ENCODE measurements around the gene PNKD.
"Not testable (repeated sequence)": the region's sequence is repeated elsewhere in the genome, so short reads cannot be mapped to it uniquely, and the experiment has no call there.

PNKD gene

DNA sequence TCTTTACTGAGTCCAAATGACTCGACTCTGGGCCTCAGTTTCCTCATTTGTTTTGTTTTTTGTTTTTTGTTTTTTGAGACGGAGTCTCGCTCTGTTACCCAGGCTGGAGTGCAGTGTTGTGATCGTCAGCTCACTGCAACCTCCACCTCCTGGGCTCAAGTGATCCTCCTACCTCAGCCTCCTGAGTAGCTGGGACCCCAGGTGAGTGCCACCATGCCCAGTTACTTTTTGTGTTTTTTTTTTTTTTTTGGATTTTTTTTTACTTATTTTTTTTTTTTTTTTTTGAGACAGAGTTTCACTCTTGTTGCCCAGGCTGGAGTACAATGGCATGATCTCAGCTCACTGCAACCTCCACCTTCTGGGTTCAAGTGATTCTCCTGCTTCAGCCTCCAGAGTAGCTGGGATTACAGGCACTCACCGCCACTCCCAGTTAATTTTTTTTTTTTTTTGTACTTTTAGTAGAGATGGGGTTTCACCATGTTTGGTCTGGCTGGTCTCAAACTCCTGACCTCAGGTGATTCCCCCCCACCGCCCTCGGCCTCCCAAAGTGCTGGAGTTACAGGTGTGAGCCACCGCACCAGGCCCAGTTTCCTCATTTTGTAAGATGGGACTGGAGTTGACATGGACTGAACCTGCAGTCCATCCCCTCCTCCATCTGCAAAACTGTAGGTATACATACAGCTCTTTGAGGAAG, 3.0 kb downstream of the PNKD start:
- not testable (repeated sequence) for DNase-seq (ENCODE audit: low spot score)

DNA sequence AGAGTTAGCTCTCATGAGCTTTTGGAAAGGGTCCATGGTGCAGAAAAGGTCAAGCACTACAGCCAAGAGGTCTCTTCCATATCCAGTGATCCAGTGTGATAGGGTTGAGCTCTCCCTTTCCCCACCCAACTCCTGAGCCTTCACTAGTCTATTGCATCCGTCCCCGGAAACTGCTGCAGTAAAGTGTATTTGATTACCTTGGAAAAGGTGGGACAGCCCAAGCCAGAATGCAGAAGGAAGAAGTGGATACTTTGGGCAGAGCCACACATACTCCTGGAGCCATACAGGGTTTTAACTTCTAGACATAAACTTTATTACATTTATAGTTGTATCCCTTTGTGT, 3.6 kb downstream of the PNKD start:
- DNase-seq (ENCODE audit: low spot score) = no peak

DNA sequence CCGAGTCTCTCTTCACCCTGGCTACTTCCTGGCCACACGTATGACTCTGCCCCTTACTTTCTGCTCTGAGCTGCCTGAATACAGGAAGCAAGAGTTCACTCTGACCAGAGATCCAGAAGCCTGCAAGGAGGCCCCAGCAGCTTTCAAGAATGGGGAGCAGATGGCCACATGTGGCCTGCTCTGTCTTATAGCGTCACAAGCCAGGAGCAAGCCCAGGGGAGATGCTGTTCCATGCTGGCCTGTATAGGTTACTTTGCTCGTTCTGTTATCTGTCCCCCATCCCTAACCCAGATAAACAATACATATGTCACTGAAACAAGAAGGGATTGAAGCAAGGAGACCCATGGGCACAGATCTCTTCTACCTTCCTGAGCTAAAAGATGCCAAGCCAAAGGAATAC, 4.3 kb downstream of the PNKD start:
- no peak for DNase-seq (ENCODE audit: low spot score)

DNA sequence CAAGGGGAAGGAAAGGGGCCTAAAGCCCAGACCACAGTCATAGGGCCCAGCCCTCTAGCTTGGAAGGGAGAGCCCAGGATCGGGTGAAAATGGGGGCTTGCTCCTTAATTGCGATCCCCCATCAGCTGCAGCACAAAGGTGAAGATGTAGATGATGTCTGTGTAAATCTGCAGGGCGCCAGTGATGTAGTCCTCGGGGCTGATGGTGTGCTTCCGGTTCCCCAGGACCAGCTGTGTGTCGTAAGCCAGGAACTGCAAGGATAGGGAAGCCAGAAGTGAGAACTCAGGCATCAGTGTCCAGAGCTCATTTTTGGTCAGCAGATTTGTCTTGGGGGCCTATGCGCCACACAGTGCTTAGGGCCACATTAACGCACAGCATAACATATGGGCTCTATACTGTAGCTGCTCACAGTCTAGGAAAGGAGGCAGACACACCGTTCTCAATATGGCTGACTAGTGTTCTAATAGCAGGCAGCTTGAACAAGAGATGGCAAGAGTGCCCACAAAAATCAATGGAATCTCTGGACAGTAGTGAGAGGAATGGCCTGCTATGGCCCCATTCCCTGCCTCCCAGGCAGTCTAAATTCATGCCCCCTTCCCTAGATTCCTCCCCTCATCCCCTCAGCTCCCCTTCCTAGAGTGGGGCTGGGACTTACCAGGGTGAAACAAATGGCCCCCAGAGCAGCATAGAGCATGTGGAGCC, 5.2 kb downstream of the PNKD start:
- no peak for DNase-seq (ENCODE audit: low spot score)

DNA sequence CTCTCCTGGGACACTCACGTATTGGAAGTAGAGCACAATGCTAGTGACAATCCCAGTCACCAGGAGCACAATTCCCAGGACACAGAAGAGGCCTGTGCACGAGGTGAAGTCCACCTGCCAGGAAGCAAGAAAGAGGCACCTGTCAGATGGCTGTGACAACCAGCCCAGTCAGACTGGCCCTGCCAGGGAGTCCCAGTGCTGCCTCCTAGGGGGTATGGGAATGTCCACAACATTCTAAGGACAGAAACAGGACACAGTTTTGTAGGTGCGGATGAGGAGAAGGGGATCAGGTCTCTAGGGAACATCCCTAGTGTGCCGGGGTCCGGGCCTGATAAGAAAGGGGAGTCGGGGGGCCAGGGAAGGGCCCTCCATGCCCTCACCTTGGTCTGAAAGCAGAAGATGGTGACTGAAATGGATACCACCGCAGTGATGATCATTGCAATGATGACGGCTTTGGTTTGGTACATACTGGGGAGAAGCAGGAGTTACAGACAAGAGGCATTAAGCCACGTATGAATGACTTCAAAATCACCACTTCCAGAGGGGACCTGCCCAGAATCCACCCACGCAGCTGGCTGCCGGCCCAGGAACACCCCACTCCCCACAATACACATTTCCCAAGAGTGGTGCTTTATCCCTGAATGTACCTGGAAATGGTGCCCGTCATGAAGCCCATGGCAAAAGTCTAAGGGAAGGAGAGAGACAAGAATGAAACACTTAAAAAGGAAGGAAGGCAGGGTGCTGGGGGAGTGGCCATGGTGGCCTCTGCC, 6.9 kb downstream of the PNKD start:
- DNase-seq (ENCODE audit: low spot score) = no peak

DNA sequence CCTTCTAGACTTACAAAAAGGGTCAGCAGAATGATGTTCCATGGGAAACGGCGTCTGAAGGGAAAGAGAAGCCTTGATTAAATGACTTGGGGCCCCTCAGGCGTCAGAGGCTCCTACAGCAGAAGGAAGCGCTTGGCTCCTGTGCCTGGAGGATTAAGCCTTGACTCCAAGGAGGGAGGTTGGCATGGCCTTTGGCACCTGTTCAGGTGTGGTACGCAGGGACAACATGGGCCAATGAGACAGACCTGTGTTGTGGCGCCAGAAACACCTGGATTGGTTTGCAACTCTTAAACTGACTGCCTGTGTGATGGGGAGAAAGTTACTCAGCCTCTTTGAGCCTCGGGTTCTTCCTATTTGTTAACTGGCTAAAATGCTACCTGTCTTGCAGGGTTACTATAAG, 7.6 kb downstream of the PNKD start:
- no peak for DNase-seq (ENCODE audit: low spot score)

DNA sequence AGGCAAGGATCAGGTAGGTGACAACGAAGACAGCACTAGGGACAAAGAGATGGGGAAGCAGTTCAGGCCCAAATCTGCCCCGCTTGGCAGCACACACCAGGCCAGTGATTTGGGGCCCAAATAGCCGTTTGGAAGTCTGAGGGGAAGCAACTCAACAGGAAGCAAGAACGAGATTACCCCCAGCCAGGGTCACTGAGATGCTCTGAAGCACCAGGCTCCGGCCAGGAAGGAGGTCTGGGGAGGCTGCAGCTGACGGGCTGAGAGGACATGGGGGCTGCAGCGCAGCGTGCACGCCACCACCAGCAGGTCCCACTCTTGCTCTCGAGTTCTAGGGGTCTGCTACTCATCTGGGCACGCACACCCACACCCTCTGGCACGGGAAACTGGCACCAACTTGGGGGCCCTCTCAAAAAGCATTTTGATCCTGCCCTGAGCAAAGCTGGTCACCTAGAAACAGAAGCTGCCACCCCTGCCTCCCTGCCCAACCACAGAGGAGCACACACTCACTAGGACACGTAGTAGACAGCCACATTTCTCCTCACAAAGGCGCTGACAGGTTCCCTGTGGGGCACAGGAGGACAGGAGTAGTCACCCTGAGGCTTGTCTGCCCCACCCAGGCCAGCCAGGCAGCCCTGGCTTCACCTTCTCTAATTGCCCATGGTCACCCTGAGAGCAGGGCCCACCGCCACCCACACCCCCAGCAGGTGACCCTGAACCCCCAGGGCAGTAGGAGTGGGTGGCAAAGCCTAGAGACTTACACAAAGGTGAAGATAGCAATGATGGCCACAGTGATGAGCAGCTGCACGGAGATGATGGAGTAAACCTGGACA, 8.4 kb downstream of the PNKD start:
- DNase-seq (ENCODE audit: low spot score) = no peak

DNA sequence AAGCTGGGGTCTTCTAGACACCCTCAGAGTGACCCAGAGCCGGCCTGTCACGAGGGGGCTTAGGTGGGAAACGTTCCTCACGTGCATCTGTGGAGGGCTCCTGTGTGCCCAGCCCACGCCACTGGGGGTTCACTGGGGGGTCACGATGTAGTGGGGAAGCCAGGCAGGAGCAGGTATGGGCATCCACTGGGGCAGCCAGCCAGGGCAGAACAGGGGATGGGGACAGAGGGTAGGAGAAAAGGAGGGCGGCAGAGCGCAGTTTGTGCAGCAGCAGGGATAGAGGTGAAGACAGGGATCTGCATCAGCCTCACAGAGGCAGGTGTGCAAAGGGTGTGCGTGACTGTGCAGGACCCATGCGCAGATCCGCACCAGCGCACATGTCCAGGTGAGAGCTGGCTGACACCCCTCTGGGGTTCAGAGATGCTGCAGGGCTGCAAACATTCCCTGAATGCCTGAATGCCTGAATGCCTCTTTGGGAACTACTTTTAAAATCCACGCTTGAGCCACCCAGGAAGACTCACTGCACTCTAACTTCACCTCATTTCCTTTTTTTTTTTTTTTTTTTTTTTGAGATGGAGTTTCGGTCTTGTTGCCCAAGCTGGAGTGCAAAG, 10.0 kb downstream of the PNKD start:
- no peak for DNase-seq (ENCODE audit: low spot score)

DNA sequence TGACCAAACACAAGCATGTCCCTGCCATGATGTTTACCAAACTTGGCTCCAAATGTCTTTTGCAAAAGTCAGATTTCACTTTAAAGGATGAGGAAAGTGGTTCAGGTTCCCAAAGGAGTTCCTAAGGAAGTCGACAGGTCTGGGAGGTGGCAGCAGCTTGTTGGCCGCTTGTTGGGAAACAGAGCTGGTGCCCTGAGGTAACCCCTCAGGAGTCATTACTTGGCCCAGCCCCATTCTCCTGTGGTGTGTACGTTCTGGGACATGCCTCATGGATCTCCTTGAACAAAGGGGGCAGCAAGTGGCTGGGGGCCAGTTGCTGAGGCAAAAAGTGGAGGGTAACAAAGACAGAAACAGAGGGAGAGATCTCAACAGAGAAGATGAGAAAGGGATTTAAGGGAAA, 11.1 kb downstream of the PNKD start:
- DNase-seq (ENCODE audit: low spot score) = no peak

DNA sequence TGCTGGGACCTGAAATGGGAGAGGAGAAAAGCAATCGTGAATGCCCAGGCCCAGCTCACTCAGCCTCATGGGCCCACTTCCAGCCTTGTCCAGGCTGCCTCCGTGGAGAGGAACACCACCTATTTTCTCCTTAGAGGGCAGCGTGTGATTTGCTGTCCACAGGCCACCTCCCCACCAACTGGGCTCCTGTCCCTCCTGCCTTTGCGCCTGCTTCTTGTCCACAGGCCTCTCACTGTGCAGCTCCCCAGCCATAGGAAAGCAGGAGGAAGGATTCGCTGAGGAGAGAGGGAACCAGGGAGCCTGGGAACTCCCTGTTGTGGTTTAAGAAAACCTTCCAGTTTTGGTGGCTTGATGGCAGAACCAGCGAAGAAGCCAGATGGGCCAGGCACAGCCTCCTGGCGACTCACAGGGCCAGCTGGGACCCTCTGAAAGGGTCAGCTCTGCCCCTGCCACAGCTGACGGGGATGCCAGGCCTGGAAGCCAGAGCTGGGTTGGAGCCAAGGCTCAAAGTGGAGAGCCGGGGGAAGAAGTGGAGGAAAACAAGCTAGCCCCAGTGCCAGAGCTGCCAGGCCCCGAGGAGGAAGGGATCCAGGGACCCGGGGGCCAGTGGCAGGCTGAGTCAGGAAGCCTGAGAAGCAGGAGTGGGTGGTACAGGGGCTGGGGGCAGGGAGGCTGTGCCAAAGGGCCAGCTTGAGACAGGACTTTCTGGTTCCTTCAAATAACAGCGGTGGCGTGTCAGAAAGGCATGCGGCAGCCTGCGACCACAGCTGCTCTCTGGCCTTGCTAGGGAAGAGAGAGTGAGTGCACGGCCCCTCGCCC, 12.1 kb downstream of the PNKD start:
- no peak for DNase-seq (ENCODE audit: low spot score)

DNA sequence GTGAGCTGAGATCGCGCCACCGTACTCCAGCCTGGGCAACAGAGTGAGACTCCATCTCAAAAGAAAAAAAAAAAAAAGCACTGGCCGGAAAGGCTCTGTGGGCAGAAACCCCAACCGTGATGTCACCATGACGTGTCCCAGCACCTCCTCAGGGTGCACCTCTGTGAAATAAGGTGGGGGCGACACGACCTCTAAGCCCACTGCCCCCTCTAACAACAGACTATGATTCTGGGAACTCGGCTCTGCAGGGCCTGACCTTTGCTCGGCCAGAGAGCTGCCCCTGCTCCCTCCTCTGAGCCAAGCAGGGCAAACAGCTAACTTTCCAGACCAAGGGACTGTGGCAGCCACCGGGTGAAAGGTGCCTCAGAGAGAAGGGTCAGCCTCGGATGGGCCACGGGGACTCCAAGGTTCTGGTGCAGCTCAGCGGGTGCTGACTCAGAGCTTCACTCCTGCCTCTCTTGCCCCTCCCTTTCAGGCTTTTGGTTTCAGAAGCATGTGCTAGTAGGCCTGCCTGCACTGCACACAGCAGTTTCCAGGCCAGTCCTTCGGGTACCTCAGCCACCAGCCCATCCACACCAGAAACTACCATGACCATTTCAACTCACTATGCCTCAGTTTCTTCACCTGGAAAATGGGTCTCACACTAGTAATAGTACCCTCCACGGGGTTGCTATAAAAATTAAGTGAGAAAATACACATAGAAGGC, 13.9 kb downstream of the PNKD start:
- DNase-seq (ENCODE audit: low spot score) = peak; percentile 56

DNA sequence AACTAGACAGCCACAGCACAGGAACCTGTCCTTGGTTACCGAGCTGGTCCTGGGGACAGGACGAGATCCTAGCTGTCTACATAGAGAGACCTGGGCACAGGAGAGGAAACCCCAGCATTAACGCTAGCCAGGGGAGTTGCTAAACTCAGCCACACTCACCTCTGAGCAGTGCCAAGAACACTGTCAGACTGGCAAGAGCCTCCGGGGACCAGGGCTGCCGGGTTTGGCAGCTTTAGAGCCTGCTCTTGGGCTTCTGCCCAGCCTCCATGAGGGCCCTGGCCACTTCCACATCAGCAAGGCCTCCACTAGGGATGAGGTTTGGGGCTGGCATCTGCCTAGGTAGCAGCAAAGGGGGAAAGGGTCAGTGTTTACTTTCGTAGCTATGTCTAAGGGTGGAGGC, 15.3 kb downstream of the PNKD start:
- DNase-seq (ENCODE audit: low spot score) = no peak

DNA sequence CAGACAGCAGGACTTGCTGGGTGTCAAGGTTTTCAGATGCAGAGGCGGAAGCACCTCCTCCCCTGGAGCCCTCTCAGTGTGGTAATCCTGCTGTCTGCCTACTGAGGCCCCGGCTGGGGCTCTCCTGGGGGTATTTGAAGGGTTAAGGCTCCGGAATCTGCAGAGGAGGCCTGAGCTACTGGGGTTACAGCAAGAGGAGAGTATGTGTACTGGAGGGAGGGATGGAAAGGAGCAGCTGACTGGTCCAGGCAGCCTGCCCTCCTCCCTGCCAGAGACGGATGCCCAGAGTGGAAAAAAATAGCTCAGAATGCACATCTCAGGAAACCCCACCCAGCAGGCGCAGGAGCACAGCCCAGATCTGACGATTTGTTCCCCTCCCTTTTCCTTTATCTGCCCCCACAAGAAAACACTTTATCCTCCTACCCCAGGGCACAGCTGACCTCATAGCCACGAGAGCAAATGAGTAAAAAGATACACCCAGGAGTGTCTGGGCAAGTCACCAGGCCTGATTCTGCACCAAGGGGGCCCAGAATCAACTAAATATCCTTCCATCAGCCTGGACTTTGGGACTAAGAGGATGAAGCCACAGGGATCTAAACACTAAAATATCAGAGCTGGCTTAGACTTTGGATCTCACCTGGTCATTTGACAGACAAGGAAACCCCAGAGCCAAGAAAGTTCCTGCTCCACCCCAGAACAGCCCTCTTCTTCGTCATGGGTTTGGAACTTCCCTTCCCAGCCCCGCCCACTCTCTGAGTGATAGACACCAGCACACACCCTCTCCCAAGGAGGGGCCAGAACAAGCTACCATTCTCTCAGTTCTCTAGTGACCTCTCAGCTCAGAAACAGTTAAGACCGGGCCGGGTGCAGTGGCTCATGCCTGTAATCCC, 16.5 kb downstream of the PNKD start:
- DNase-seq (ENCODE audit: low spot score) = peak; percentile 81

DNA sequence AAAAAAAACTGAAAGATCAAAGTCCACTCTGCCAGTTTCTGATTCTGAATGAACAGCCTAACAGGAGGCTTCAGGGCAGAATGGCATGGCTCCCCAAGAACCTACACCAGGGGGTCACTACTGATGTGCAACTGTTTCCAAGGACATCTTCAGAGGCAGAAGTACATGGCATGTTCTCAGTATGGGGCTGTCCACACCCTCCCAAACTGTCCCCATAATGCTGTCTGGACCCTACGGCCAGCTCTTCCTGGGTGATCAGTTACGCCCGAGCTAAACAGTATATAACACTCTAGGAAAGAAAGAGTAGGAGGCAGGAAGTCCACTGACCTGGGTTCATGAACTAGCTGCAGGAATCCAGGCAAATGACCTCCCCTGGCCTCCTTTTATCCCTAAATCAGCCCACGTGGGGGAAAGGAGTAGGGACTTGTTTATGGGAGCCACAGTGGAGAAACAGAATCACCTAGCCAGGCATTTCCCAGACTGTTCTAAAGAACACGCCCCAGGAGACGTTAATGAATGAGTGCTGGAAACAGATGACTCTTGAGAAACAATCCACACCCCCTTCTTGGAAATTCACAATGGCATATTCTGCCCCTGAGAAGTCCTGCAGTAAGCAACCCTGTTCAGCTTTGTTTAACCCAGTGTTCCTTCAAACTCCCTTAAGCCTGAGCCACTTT, 19.5 kb downstream of the PNKD start:
- no peak for DNase-seq (ENCODE audit: low spot score)

DNA sequence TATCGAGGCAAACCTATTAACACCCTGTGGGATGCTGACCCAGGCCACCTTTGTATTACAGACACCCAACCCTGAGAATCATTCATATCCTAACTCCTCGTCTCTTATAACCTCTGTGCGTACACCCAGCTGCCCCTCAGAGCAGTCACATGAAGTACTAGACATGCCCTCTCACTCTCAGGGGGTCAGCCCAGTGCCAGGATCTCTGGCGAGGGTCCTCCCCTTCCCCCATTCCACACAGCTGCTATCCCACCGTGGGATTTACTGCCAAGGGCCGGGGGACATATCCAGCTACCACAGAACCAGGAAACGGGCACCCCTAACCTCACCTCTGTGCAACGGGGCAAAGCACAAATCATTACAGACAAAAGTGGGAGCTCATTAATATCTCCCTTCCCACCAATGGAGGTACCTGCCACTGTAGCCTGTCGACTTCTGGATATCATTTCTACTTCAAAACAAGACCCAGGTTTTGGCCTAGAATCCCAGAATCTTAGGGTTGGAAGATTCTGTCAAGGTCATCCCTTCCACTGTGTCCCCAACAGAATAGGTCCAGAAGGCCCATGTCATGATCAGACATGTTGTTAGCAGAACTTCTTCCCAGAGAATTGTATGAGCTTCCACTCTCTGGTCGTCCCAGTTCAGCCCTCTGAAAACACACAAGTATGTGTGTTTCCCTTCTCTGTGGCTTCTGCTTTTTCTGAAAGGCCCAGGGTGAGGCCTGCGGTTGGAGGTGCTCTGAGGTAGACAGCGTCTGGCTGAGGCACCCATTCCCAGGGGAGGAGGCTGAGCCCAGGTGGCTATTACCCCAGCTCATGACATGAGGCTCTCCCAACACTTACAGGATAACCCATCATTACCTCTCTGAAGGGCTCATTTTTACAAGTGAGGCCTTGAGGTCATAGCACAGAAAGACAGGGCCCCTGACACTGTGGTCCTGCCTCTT, 20.3 kb downstream of the PNKD start:
- peak; percentile 53 for DNase-seq (ENCODE audit: low spot score)

DNA sequence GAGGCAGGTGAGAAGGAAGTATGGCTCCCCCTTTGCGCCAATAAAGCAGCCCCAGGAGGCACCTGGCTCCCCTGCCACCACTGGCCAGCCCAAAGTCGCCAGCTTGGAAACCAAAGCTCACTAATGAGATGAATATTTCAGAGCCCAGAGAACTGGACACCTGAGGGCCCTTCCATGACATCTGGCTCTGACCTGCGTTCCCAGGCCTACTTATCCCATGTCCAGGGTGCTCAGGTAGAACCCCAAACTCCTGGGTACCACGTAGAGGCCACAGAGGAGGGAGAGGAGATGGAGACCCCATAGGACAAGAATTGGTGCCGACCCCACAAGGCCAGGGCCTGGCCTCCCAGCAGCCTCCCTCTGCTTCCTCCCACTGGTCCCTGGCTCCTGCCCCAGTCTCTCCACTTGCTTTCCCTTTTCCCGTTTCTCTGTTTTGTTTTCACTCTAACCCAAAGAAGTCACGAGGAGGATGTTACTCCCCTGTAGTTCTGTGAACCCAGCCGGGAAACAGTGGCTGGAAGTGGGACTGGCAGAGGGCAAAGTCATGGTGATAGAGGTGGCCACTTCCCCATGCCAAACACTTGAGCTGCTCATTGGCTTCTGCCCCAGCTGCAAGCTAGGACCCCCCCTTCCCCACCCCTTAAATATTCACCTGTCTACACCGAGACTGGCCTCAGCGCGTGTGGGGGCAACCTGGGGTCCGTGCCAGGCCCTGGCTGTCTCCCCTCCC, 21.2 kb downstream of the PNKD start:
- no peak for DNase-seq (ENCODE audit: low spot score)

Data from CD4-positive, alpha-beta T cell treated with Interleukin-6 at 100 ng/mL for 8 hours (primary cell).